GM18909 (cell line): ENCODE results near the gene MBNL2.

Experiments
- ATAC-seq: cut with Tn5 transposase; IDR thresholded peaks from one replicate; pipeline ENCODE4 v1.9.1; 2021; ENCODE audit warnings: mild to moderate bottlenecking; ENCODE audit not compliant: unreplicated experiment, poor library complexity

MBNL2 gene

GRCh38 chr13:97231118-97231828 is 9.1 kb downstream of the MBNL2 start:
- no peak for ATAC-seq

GRCh38 chr13:97231829-97232196 is 9.7 kb downstream of the MBNL2 start:
- no peak for ATAC-seq

- ATAC-seq, result no peak
Measured at GRCh38 chr13:97233499-97233898, 11.4 kb downstream of the MBNL2 start.

- ATAC-seq, result no peak
Measured at GRCh38 chr13:97234236-97234635, 12.1 kb downstream of the MBNL2 start.

GRCh38 chr13:97234742-97235141 is 12.6 kb downstream of the MBNL2 start:
- no peak for ATAC-seq

DNA sequence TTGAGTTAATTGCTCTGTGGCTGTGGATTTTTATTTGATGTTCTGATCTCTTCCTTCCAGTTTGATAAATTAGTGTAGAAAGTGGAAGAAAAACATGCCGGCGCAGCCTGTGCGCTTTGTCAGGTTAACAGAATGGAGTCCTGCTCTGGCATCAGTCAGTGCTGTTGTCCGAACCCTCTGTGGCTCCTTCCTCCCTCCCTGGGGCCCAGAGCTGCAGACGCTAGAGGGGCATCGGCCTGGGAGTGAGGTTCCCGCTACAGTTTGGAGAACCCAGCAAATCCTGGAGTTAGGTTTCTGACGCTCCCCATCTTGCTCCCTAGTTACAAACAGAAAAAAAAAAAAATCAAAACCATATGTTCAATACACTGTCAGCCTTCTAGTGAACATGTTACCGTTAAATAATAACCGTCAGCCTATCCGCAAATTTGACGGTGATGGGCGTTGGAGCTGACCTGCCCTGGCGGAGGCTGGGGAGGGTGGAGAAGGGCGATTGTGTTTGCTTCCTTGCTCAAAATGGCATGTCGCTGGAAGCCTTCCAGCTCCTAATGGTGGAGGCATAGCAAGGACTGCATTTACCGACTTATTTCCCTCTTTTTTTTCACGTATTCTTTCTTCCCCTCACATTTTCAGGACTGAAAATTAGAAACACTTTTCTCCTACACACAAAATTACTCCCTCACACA is 13.6 kb downstream of the MBNL2 start:
- ATAC-seq, result no peak

DNA sequence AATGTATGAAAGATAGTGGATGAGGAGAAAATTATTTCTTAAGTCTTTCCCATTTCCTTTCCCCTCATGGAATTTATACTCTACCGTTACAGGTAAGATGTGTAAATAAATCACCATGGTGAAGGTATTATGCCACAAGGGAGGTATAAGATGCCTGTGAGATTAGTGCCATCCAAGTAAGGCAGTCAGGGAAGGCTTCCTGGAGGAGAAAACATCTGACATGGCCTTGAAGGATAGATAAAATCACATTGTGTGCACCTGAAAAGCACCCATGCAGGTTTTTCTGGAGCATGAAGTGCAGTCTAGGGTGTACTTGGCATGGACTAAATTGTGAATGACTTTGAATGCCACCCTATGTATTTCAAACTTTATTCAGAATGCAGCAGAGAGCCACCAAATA is 15.3 kb downstream of the MBNL2 start:
- no peak for ATAC-seq

GRCh38 chr13:97238432-97238831 is 16.3 kb downstream of the MBNL2 start:
- no peak for ATAC-seq

- ATAC-seq, result no peak
Measured at GRCh38 chr13:97238883-97239282, 16.8 kb downstream of the MBNL2 start.

DNA sequence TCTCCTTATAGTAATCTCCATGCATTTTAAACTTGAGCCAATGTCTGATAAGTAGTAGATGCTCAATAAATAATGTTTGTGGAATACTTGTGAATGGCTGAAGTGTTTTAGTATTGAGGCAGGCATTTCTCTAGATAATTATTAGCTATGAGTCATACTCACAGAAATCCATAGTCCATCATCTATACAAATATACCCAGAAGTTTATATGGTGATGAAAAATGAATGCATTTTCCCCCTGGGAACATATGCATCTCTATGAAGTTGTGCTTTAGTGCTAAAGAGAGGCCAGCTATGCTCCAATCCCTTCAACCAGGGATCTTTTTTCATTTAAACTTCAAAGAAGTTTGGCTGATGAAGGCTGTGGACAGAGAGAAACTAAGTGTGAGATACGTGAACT is 17.2 kb downstream of the MBNL2 start:
- ATAC-seq, result no peak

DNA sequence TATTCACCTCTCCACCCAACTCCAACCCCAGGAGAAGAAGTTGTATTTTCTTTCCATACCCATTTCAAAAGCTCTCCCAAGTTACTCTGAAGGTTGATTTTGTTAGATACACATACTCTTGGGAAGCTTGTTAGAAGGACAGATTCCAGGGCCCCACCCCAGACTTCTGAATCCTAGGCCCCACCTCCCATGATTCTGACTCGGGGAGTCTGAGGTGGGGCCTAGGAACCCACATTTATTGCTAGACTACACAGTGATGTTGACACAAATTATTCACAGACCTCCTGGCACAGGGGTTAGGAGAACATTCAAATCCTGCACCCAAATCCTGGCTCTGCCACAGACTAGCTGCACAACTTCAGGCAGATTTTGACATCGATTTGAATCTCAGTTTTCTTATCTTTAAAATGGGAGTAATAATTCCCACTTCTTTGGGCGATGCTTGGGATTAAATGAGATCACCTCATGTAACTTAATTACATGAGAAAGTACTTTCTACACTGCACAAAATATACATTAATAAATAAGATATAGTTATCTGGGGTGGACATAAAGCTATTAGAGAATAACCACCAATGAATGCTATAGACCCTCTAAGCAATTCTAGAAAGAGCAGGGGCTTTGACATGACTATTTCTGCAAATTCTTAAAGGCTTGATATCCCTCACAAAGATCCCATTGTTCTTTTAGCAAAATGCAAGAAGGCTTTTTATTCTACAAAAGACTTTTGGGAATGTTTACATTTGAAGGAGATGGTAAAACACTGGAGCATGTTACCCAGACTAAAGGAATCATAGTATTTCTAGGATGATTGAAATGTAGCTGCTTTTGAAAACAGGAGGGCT is 18.0 kb downstream of the MBNL2 start:
- no peak for ATAC-seq

GRCh38 chr13:97240788-97241734 is 18.9 kb downstream of the MBNL2 start:
- ATAC-seq, result no peak

DNA sequence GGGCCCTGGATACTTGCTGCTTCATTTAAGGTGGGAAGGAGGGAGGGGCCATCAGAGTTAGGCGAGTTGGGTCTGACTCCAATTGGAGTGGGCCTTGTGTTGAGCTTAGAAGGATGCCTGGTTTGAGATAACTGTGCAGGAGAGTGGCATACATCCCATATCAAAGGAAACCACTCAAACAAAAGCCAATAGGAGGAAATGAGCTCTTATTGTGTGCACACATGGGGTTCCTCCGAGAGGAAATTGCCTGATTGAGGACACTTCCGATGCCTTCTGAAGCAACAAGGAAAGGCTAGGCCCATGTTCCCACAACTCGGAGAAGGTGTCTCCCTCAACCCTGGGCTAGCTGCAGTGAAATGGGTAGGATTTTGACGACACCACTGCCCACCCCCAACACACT is 19.6 kb downstream of the MBNL2 start:
- ATAC-seq, result no peak

DNA sequence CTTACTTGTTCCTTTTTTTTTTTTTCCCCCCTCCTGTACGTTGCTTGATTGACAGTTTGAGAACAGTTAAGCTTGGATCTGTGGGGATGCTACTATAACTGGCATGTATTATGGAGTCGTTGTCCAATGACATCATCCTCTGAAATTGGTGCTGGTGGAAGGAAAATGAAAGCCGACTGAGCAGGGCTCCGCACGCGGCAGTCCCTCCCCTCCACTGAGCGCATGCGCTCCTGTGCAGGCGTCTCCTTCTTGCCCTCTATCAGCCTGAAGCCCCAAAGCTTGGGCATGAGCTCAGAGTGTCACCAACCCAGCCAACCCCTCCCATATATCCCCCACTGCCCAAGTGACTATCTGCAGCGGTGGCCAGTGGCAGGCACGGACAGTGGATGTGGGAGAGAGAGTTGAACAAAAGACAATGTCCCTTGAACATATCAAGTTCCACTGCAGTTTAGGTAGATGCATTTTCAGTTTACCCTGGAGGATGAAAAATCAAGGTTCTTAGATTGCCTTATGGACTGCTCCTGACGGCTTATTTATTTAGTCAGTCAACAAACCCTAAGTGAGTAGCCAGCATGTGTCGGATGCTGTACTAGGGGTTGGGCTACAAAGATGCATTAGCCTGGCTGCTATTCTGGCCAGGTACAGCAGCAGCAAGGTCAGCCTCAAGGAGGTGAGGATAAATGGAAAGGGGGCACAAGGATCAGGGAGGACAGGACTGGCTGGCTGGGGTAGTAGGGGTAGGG is 20.8 kb downstream of the MBNL2 start:
- ATAC-seq, result no peak

GRCh38 chr13:97243915-97244781 is 22.0 kb downstream of the MBNL2 start:
- ATAC-seq, result no peak

GRCh38 chr13:97245011-97245410 is 22.9 kb downstream of the MBNL2 start:
- ATAC-seq, result no peak

DNA sequence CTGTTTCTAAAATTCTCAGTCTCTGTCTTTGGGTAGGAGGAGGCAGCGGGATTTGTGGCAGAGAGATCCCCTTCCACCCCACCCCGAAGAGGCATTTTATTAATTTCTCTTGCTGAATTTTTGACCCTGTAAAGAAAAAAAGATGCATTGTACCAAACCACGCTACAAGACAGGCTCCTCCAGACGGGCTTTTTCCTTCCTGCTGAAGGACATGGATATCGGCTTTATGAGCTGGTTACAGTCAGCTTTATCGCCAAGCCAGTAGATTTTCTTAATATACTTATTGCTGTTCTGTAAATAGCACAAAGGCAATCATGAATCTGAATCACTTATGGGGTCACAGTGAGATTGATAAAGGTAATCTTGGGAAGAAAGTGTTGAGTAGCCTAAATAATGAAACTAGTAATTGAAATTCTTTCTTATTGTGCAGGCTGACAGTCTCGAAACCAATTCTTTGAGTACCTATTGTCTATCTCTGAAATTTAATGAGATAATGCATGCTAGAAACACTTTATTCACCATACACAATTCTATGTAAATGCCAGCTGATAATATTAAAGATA is 24.5 kb downstream of the MBNL2 start:
- no peak for ATAC-seq

DNA sequence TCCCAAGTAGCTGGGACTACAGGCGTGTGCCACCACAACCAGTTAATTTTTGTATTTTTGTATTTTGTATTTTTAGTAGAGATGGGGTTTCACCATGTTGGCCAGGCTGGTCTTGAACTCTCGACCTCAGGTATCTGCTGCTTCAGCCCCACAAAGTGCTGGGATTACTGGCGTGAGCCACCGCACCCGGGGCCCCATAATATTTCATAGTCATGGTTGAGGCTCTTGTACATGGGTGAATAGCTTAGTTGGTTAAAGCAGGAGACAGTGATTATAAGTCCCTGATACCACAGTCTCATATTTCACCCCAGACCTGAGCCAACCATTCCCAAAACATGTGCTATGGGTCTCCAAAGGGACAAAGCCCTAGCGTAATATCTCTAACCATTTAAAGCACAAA is 26.1 kb downstream of the MBNL2 start:
- no peak for ATAC-seq
